Right lobe of liver (tissue), 6 donors: ENCODE measurements around the gene ABHD12B. TPM values are rescaled to one million over a fixed set of nuclear protein-coding genes. Genes with fewer than 3 reads are reported as not detected.

Experiments
- ATAC-seq, 4 donors: fragments of 200-7000 bp; cut with Tn5 transposase; one replicate each; pipeline ENCODE4 v1.9.1; 2020; ENCODE audit warnings: mild to moderate bottlenecking in 4 of 4, moderate library complexity in 4 of 4
- DNase-seq, 3 donors: peaks; one replicate each; pipeline ENCODE4 v3.0.0-alpha.2; 2020
- H3K27ac ChIP-seq, 3 donors: fragments of 200-600 bp; one replicate each; pipeline ENCODE4 v1.8.0; 2022
- H3K27me3 ChIP-seq, 2 donors: fragments of 200-600 bp; one replicate each; pipeline ENCODE4 v1.8.0; 2022
- H3K36me3 ChIP-seq, 4 donors: fragments of 200-600 bp; sonication (generic) in 1 of 4; one replicate each; pipeline versions ENCODE4 v1.5.1 to v1.8.0; 2017 to 2022; ENCODE audit warnings: control low read depth in 1 of 4
- H3K4me1 ChIP-seq, 4 donors: fragments of 200-600 bp; sonication (generic) in 1 of 4; one replicate each; pipeline versions ENCODE4 v1.5.1 to v1.8.0; 2017 to 2022; ENCODE audit warnings: control low read depth in 1 of 4
- H3K4me3 ChIP-seq, 3 donors: fragments of 200-600 bp; one replicate each; pipeline ENCODE4 v1.8.0; 2022
- H3K9me3 ChIP-seq, 4 donors: fragments of 200-600 bp; sonication (generic) in 1 of 4; one replicate each; pipeline versions ENCODE4 v1.5.1 to v1.8.0; 2017 to 2022; ENCODE audit warnings: control low read depth in 1 of 4
- POLR2A ChIP-seq: fragments of 450-650 bp; IDR thresholded peaks from one replicate; pipeline ENCODE4 v1.6.1; 2017; ENCODE audit warnings: antibody characterized with exemption, mild to moderate bottlenecking
- WGBS: methylation state at CpG from one replicate; pipeline ENCODE4 v1.1.6; 2018; ENCODE audit warnings: low coverage, low lambda C conversion rate; ENCODE audit not compliant: insufficient coverage; ENCODE audit errors: missing lambda C conversion rate; 5-methylcytosine and 5-hydroxymethylcytosine counted together
- intact Hi-C, 2 donors: fragments of 100-400 bp; cut with DNase I; formaldehyde crosslinking; loops; one replicate each; pipeline versions ENCODE4 v1.11.2 to v1.14.1; 2022
- small RNA-seq, 2 experiments: library from RNA; depleted of rRNA; stranded (forward); fragments of <200 nt; gene quantifications; one replicate each; pipeline ENCODE3, GENCODE V24; 2016
- total RNA-seq, 6 experiments: library from RNA; depleted of rRNA in 2 of 6; stranded (reverse); fragments of >200 nt in 2 of 6; fragmentation: NEBNext Ultra II Directional in 3 of 6; extraction: Animal tissue kit (Norgen Biotek cat#: 25700) in 3 of 6; gene quantifications; one replicate each; pipeline versions ENCODE4 v1.1.0 to v1.2.4, GENCODE V29; 2016 to 2023
- TF ChIP-seq, protein P1 (sequence below), 4 donors: fragments of 200-600 bp in 3 of 4; fragments of 450-650 bp in 1 of 4; IDR thresholded peaks; one replicate each; pipeline versions ENCODE4 v1.5.1 to v1.8.0; 2016 to 2022; ENCODE audit warnings: antibody characterized with exemption in 4 of 4, mild to moderate bottlenecking in 2 of 4
- donor health status: DM: no; HTN: yes; CAD: no.
- donor health status: DM: no; HTN: no; CAD: no.
- donor health status: DM: no; HTN: no; CAD: no.
- donor health status: DM: no; HTN: yes; CAD: no.
- donor health status: DM: no; HTN: yes; CAD: no.

ABHD12B gene
- total RNA-seq, 6 experiments from 2014 or later = not detected

DNA sequence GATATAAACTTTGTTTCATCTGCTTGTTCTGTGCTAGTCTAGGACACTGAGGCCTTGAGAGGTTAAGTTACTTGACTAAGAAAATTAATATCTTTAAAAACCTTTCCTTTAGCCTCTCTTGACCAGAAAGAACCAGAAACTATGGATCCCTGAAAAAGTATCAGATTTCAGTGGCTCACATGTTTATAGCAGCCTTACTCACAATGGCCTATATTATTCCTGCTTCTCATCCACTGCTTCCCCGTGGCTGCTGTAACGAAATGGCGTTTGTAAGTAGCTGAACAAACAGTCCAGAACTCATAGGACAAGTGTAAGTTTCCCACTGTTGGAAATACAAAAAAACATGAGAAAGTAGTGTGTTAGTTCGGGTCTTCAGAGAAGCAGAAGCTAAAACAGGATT is 75.6 kb downstream of the ABHD12B start:
- H3K27ac ChIP-seq = no peak overlapping the region
- 80% methylated on average over 4 of the region's 4 CpGs for WGBS
- intact Hi-C loops = no loop called here
- no peaks in the 10 kb centered on the region for H3K27me3 ChIP-seq
- peaks cover 0 to 3% (median 0%) of the 10 kb centered on the region in 4 donors for H3K4me1 ChIP-seq
- H3K9me3 ChIP-seq = no peaks in the 10 kb centered on the region
- no peak overlapping the region for H3K4me3 ChIP-seq
- TF ChIP-seq, protein P1, sequence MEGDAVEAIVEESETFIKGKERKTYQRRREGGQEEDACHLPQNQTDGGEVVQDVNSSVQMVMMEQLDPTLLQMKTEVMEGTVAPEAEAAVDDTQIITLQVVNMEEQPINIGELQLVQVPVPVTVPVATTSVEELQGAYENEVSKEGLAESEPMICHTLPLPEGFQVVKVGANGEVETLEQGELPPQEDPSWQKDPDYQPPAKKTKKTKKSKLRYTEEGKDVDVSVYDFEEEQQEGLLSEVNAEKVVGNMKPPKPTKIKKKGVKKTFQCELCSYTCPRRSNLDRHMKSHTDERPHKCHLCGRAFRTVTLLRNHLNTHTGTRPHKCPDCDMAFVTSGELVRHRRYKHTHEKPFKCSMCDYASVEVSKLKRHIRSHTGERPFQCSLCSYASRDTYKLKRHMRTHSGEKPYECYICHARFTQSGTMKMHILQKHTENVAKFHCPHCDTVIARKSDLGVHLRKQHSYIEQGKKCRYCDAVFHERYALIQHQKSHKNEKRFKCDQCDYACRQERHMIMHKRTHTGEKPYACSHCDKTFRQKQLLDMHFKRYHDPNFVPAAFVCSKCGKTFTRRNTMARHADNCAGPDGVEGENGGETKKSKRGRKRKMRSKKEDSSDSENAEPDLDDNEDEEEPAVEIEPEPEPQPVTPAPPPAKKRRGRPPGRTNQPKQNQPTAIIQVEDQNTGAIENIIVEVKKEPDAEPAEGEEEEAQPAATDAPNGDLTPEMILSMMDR (IDR thresholded peaks at IDR 0.05) = no peak
- TF ChIP-seq POLR2A = no peak
- ATAC-seq = no peak
- no peak for DNase-seq
- H3K36me3 ChIP-seq = no peaks in the 10 kb centered on the region

DNA sequence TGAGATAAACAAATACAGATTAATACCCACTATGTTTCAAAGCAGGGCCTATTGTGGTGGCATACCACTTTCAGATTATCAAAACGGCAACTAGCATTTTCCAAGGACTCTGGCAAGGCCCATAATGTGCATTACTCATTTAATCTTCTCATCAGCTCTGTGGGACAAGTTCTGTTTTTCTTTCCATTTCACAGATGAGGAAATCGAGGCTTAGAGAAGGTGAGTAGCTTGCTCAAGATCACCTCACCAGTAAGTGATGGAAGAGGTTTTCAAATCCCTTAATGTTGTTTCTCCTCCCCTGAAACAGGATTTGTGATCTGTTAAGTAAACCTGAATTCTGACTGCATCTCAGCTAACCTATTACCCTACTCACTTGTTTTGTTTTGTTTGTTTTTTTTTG is 76.4 kb downstream of the ABHD12B start:
- DNase-seq (no peak), ATAC-seq (no peak)
- peaks cover 0 to 3% (median 0%) of the 10 kb centered on the region in 4 donors for H3K4me1 ChIP-seq
- intact Hi-C loops = no loop called here
- H3K36me3 ChIP-seq = no peaks in the 10 kb centered on the region
- H3K27me3 ChIP-seq = no peaks in the 10 kb centered on the region
- TF ChIP-seq, protein P1 (IDR thresholded peaks at IDR 0.05) = no peak
- no peak for TF ChIP-seq POLR2A
- WGBS = 71% methylated on average over 2 of the region's 2 CpGs
- no peak overlapping the region for H3K27ac ChIP-seq
- H3K9me3 ChIP-seq = no peaks in the 10 kb centered on the region
- no peak overlapping the region for H3K4me3 ChIP-seq

DNA sequence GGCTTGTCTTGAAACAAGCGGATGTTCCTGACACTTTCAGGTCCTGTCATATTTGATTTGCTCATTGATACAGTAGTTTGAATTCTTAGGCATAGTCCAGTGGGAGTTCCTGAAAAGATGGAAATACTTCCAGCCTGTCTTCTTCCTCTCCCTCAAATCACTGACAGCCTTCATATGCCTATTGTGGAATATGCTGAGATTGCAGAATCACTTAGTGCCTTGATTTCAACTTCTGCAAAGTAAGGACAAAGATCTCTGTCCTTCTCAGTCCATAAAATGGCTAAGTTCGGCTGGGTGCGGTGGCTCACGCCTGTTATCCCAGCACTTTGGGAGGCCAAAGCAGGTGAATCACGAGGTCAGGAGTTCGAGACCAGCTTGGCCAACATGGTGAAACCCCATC is 79.2 kb downstream of the ABHD12B start:
- DNase-seq (no peak), ATAC-seq (peak in 1 of 4 donors; percentile 8)
- Histone ChIP-seq H3K27ac (no peak overlapping the region), H3K36me3 (no peaks in the 10 kb centered on the region), H3K4me1 (no peaks in the 10 kb centered on the region), H3K27me3 (no peaks in the 10 kb centered on the region), H3K9me3 (no peaks in the 10 kb centered on the region), H3K4me3 (no peak overlapping the region)
- intact Hi-C loops = no loop called here
- 82% methylated on average over 3 of the region's 6 CpGs for WGBS
- no peak for TF ChIP-seq POLR2A
- TF ChIP-seq, protein P1 (IDR thresholded peaks at IDR 0.05) = no peak

DNA sequence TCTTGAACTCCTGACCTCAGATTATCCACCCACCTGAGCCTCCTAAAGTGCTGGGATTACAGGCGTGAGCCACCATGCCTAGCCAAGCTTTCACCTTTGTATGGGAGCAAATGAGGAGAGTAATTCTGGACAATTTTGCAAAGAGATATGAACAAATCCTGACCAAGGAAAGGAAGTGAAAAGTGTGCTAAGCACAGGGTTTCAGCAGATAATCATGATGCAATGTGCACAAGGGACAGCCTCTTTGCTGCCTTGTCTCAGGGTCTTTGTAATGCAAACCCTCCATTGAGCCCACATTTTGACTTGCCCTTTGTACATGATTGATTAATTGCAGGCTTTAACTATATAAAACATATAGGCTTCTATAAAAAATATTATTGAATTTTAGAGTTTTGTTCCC is 81.6 kb downstream of the ABHD12B start:
- Histone ChIP-seq H3K4me1 (no peaks in the 10 kb centered on the region), H3K9me3 (no peaks in the 10 kb centered on the region), H3K36me3 (no peaks in the 10 kb centered on the region), H3K27ac (no peak overlapping the region), H3K4me3 (no peak overlapping the region), H3K27me3 (no peaks in the 10 kb centered on the region)
- 88% methylated on average over 1 of the region's 1 CpG for WGBS
- TF ChIP-seq POLR2A = no peak
- TF ChIP-seq, protein P1 (IDR thresholded peaks at IDR 0.05) = no peak
- no peak for DNase-seq
- ATAC-seq = no peak
- intact Hi-C loops = no loop called here

Small RNA genes within 50 kb of the gene (small RNA-seq; reads per million reads assigned to genes)
- gene RF00593 = 0 reads per million in 2 experiments

Other genes starting within 250 kb of the ABHD12B start
- gene SAV1, start 203.7 kb upstream of the ABHD12B start, total RNA-seq = 10 to 100 TPM in 3 of 6 experiments, 1 to 10 TPM in 3; 7.8 to 13.8 (median 10.0) TPM
- 10 to 100 TPM in 1 of 6 experiments, 1 to 10 TPM in 5; 6.4 to 10.9 (median 7.5) TPM for gene NIN, start 40.9 kb upstream of the ABHD12B start, total RNA-seq
- gene PYGL, start 72.4 kb downstream of the ABHD12B start, total RNA-seq = 100 to 1,000 TPM in 3 of 6 experiments, 10 to 100 TPM in 3; 80.1 to 130 (median 107) TPM
- 1 to 10 TPM in 1 of 6 experiments, under 1 TPM in 5; 0.07 to 1.9 (median 0.32) TPM for gene TRIM9, start 223.1 kb downstream of the ABHD12B start, total RNA-seq